DMS153 treated with DMSO at 0.1 percent for 48 hours (cell line): ENCODE data around the gene CTAGE4.
"Not testable (repeated sequence)": the region's sequence is repeated elsewhere in the genome, so short reads cannot be mapped to it uniquely, and the experiment has no call there.

Source experiments
- DNase-seq: peaks from one replicate; lab custom pipeline; 2025; ENCODE audit not compliant: unreplicated experiment; lab: John Stamatoyannopoulos, UW

The CTAGE4 gene

GRCh38 chr7:144183166-144183565, at the start of gene CTAGE4:
CTAGE4 (plus strand) TSS chr7:144183466; CDS start chr7:144183504, 38 bp downstream.
- not testable (repeated sequence) for DNase-seq

- DNase-seq, result no peak
Observed at GRCh38 chr7:144134116-144134515, 49.1 kb upstream of the CTAGE4 start.

- DNase-seq, result no peak
Observed at GRCh38 chr7:144137501-144137900, 45.8 kb upstream of the CTAGE4 start.

GRCh38 chr7:144142187-144142586, 41.1 kb upstream of the CTAGE4 start:
- no peak for DNase-seq

GRCh38 chr7:144144426-144144825, 38.8 kb upstream of the CTAGE4 start:
- DNase-seq, result no peak

- DNase-seq, result no peak
Observed at GRCh38 chr7:144148224-144148827, 34.9 kb upstream of the CTAGE4 start.

- DNase-seq, result no peak
Observed at GRCh38 chr7:144158861-144159260, 24.4 kb upstream of the CTAGE4 start.

- DNase-seq, result no peak
Observed at GRCh38 chr7:144164784-144165183, 18.5 kb upstream of the CTAGE4 start.

GRCh38 chr7:144171594-144172350, 11.5 kb upstream of the CTAGE4 start:
- DNase-seq, result not testable (repeated sequence)

- no peak for DNase-seq
Observed at GRCh38 chr7:144174613-144175012, 8.7 kb upstream of the CTAGE4 start.

GRCh38 chr7:144178380-144179164, 4.7 kb upstream of the CTAGE4 start:
- not testable (repeated sequence) for DNase-seq

GRCh38 chr7:144179165-144179479, 4.1 kb upstream of the CTAGE4 start:
- not testable (repeated sequence) for DNase-seq

GRCh38 chr7:144187848-144188247, 4.6 kb downstream of the CTAGE4 start:
- DNase-seq, result not testable (repeated sequence)

- not testable (repeated sequence) for DNase-seq
Observed at GRCh38 chr7:144188578-144189171, 5.4 kb downstream of the CTAGE4 start.

GRCh38 chr7:144193782-144194181, 10.5 kb downstream of the CTAGE4 start:
- DNase-seq, result not testable (repeated sequence)

- DNase-seq, result not testable (repeated sequence)
Observed at GRCh38 chr7:144194453-144194852, 11.2 kb downstream of the CTAGE4 start.

GRCh38 chr7:144195212-144195872, 12.1 kb downstream of the CTAGE4 start, which contains the start of gene ARHGEF35:
ARHGEF35 (minus strand) TSS chr7:144195833; CDS start chr7:144188383, 7,450 bp downstream.
- DNase-seq, result not testable (repeated sequence)

- not testable (repeated sequence) for DNase-seq
Observed at GRCh38 chr7:144198934-144199333, 15.7 kb downstream of the CTAGE4 start.

- not testable (repeated sequence) for DNase-seq
Observed at GRCh38 chr7:144201978-144202377, 18.7 kb downstream of the CTAGE4 start.

GRCh38 chr7:144203086-144203485, 19.8 kb downstream of the CTAGE4 start:
- not testable (repeated sequence) for DNase-seq

GRCh38 chr7:144205306-144205705, 22.0 kb downstream of the CTAGE4 start:
- DNase-seq, result not testable (repeated sequence)
